WERI-Rb-1 (cell line): ENCODE measurements around the gene ADAMTS4.

Source experiments
- DNase-seq: peaks from one replicate; pipeline ENCODE4 v3.0.0-alpha.2; 2020
- H3K27ac ChIP-seq: fragments of 250-450 bp; sonication (Bioruptor Pico); 2 replicates; pipeline ENCODE4 v1.5.1; 2020; ENCODE audit warnings: mild to moderate bottlenecking, moderate library complexity
- H3K27me3 ChIP-seq: fragments of 250-450 bp; sonication (Bioruptor Pico); 2 replicates; pipeline ENCODE4 v1.5.1; 2021; ENCODE audit warnings: mild to moderate bottlenecking, low read depth, moderate library complexity; ENCODE audit not compliant: insufficient read depth, severe bottlenecking
- H3K36me3 ChIP-seq: fragments of 250-450 bp; sonication (Bioruptor Pico); 2 replicates; pipeline ENCODE4 v1.5.1; 2020; ENCODE audit warnings: mild to moderate bottlenecking, moderate library complexity
- H3K4me3 ChIP-seq: 2 replicates; pipeline ENCODE4 v1.5.1; 2011; ENCODE audit warnings: low read depth, mild to moderate bottlenecking, control low read depth, low read length
- H3K9me3 ChIP-seq: fragments of 250-450 bp; sonication (Bioruptor Pico); 2 replicates; pipeline ENCODE4 v1.5.1; 2021; ENCODE audit warnings: mild to moderate bottlenecking, moderate library complexity; ENCODE audit not compliant: severe bottlenecking
- CTCF ChIP-seq: IDR thresholded peaks from 2 replicates; pipeline ENCODE4 v1.5.1; 2011; ENCODE audit warnings: low read depth, mild to moderate bottlenecking, control low read depth, inconsistent platforms, low read length

ADAMTS4 gene

GRCh38 chr1:161207173-161207572 is 8.3 kb upstream of the ADAMTS4 start:
- H3K9me3 ChIP-seq = no peaks in the 10 kb centered on the region
- DNase-seq = no peak
- no peak for TF ChIP-seq CTCF
- H3K4me3 ChIP-seq = no peak overlapping the region
- H3K27me3 ChIP-seq = no peaks in the 10 kb centered on the region
- H3K36me3 ChIP-seq = peaks cover 71% of the 10 kb centered on the region
- no peak overlapping the region for H3K27ac ChIP-seq

GRCh38 chr1:161206411-161207140 is 7.7 kb upstream of the ADAMTS4 start:
- Histone ChIP-seq H3K27me3 (no peaks in the 10 kb centered on the region), H3K27ac (no peak overlapping the region), H3K36me3 (peaks cover 65% of the 10 kb centered on the region), H3K4me3 (no peak overlapping the region), H3K9me3 (no peaks in the 10 kb centered on the region)
- DNase-seq = no peak
- no peak for TF ChIP-seq CTCF

- H3K9me3 ChIP-seq = no peaks in the 10 kb centered on the region
- no peaks in the 10 kb centered on the region for H3K27me3 ChIP-seq
- peak within 1 kb of the TSS; percentile 87 for H3K27ac ChIP-seq
- DNase-seq = peak; percentile 100
- H3K4me3 ChIP-seq = peak within 1 kb of the TSS; percentile 79
- TF ChIP-seq CTCF = peak; percentile 63; the same call in 1 of the 2 replicates
- H3K36me3 ChIP-seq = peaks cover 26% of the 10 kb centered on the region
These were observed 3.2 kb upstream of the ADAMTS4 start, which contains the start of gene NDUFS2 for GRCh38 chr1:161201836-161202712. NDUFS2 (plus strand) TSS chr1:161202367; CDS start chr1:161202386, 19 bp downstream.

- H3K9me3 ChIP-seq = no peaks in the 10 kb centered on the region
- H3K27me3 ChIP-seq = no peaks in the 10 kb centered on the region
- DNase-seq = no peak
- no peak for TF ChIP-seq CTCF
- peak overlapping the region; percentile 79 for H3K4me3 ChIP-seq
- peaks cover 17% of the 10 kb centered on the region for H3K36me3 ChIP-seq
- H3K27ac ChIP-seq = peak overlapping the region; percentile 87
These were observed 2.4 kb upstream of the ADAMTS4 start for GRCh38 chr1:161200992-161201835.

GRCh38 chr1:161200421-161200991 is 1.7 kb upstream of the ADAMTS4 start:
- no peak for TF ChIP-seq CTCF
- peaks cover 21% of the 10 kb centered on the region for H3K36me3 ChIP-seq
- H3K27me3 ChIP-seq = no peaks in the 10 kb centered on the region
- DNase-seq = no peak
- no peaks in the 10 kb centered on the region for H3K9me3 ChIP-seq
- H3K4me3 ChIP-seq = no peak overlapping the region
- peak overlapping the region; percentile 87 for H3K27ac ChIP-seq
